HEK293 (cell line): ENCODE results near the gene SEPTIN12.
"Not testable (repeated sequence)": the region's sequence is repeated elsewhere in the genome, so short reads cannot be mapped to it uniquely, and the experiment has no call there.

Source experiments
- CTCF ChIA-PET: fragments of 350-600 bp; formaldehyde crosslinking; extraction: SDS; loops from one replicate; lab custom pipeline; 2021; ENCODE audit warnings: antibody characterized with exemption; lab: Yijun Ruan, JAX
- POLR2A ChIA-PET: fragments of 300-600 bp; formaldehyde crosslinking; extraction: SDS; loops from one replicate; lab custom pipeline; 2020; ENCODE audit warnings: antibody characterized with exemption, inconsistent platforms; lab: Yijun Ruan, JAX
- H3K27ac ChIP-seq: fragments of 200-500 bp; sonication (Bioruptor generic); 2 replicates; pipeline ENCODE4 v1.5.1; 2014; ENCODE audit warnings: low read depth, low read length, control low read depth, inconsistent platforms; ENCODE audit errors: extremely low read depth
- H3K36me3 ChIP-seq, 2 experiments: fragments of 200-500 bp in 1 of 2; sonication (Bioruptor generic) in 1 of 2; 1 replicate in 1 of 2; 2 replicates in 1 of 2; pipeline ENCODE4 v1.5.1; 2014 to 2017; ENCODE audit warnings: inconsistent platforms in 2 of 2, low read length in 2 of 2; ENCODE audit not compliant: control insufficient read depth in 2 of 2, insufficient read depth in 1 of 2
- H3K4me1 ChIP-seq: fragments of 200-500 bp; sonication (Bioruptor generic); 2 replicates; pipeline ENCODE4 v1.5.1; 2014; ENCODE audit warnings: mild to moderate bottlenecking, low read length, inconsistent platforms; ENCODE audit not compliant: control insufficient read depth, insufficient read depth
- H3K4me3 ChIP-seq: 2 replicates; pipeline ENCODE4 v1.5.1; 2011; ENCODE audit warnings: low read depth, mild to moderate bottlenecking, control low read depth, low read length, moderate library complexity
- H3K9me3 ChIP-seq: fragments of 200-500 bp; sonication (Bioruptor generic); 2 replicates; pipeline ENCODE4 v1.5.1; 2014; ENCODE audit warnings: low read depth, low read length, inconsistent platforms; ENCODE audit not compliant: control insufficient read depth, insufficient read depth
- BCL11B ChIP-seq: fragments of 450-650 bp; formaldehyde crosslinking; IDR thresholded peaks from 2 replicates; pipeline ENCODE4 v1.5.1; 2016; ENCODE audit warnings: low read depth, missing biosample characterization, missing genetic modification characterization
- EGR2 ChIP-seq: fragments of 450-650 bp; formaldehyde crosslinking; IDR thresholded peaks from 2 replicates; pipeline ENCODE4 v1.5.1; 2016; ENCODE audit warnings: low read depth, missing biosample characterization, missing genetic modification characterization
- FEZF1 ChIP-seq: fragments of 450-650 bp; formaldehyde crosslinking; IDR thresholded peaks from 2 replicates; pipeline ENCODE4 v1.5.1; 2016; ENCODE audit warnings: missing biosample characterization, missing genetic modification characterization
- GLI4 ChIP-seq: fragments of 450-650 bp; formaldehyde crosslinking; IDR thresholded peaks from 2 replicates; pipeline ENCODE4 v1.5.1; 2016; ENCODE audit warnings: missing biosample characterization, missing genetic modification characterization
- HOXA7 ChIP-seq: sonication (generic); formaldehyde crosslinking; IDR thresholded peaks from 2 replicates; pipeline ENCODE4 v1.8.1; 2022; ENCODE audit warnings: missing genetic modification reagents, borderline replicate concordance
- HOXC10 ChIP-seq: sonication (generic); formaldehyde crosslinking; IDR thresholded peaks from 2 replicates; pipeline ENCODE4 v1.8.1; 2023; ENCODE audit warnings: mild to moderate bottlenecking, missing genetic modification reagents
- MZF1 ChIP-seq: fragments of 450-650 bp; formaldehyde crosslinking; IDR thresholded peaks from 2 replicates; pipeline ENCODE4 v1.5.1; 2017; ENCODE audit warnings: missing biosample characterization, missing genetic modification characterization, borderline replicate concordance
- SETDB1 ChIP-seq: IDR thresholded peaks from one replicate; pipeline ENCODE4 v1.6.1; 2017; ENCODE audit warnings: mild to moderate bottlenecking, low read length, moderate library complexity, mixed read lengths; ENCODE audit not compliant: insufficient read length
- TRIM28 ChIP-seq: IDR thresholded peaks from 2 replicates; pipeline ENCODE4 v1.6.1; 2011; ENCODE audit warnings: low read length, control low read depth, borderline replicate concordance
- ZBTB49 ChIP-seq: fragments of 450-650 bp; formaldehyde crosslinking; IDR thresholded peaks from 2 replicates; pipeline ENCODE4 v1.5.1; 2016; ENCODE audit warnings: missing biosample characterization, missing genetic modification characterization, low read depth
- ZBTB8A ChIP-seq: fragments of 450-650 bp; formaldehyde crosslinking; IDR thresholded peaks from 2 replicates; pipeline ENCODE4 v1.5.1; 2016; ENCODE audit warnings: missing biosample characterization, missing genetic modification characterization
- ZFHX2 ChIP-seq: fragments of 450-650 bp; formaldehyde crosslinking; conservative IDR thresholded peaks from 2 replicates; pipeline ENCODE4 v1.5.1; 2016; ENCODE audit warnings: missing biosample characterization, missing genetic modification characterization
- ZFP3 ChIP-seq: fragments of 450-650 bp; formaldehyde crosslinking; IDR thresholded peaks from 2 replicates; pipeline ENCODE4 v1.5.1; 2016; ENCODE audit warnings: low read depth, missing biosample characterization, missing genetic modification characterization
- ZFP37 ChIP-seq: fragments of 450-650 bp; formaldehyde crosslinking; IDR thresholded peaks from 2 replicates; pipeline ENCODE4 v1.5.1; 2016; ENCODE audit warnings: missing biosample characterization, missing genetic modification characterization
- ZNF121 ChIP-seq: fragments of 450-650 bp; formaldehyde crosslinking; IDR thresholded peaks from 2 replicates; pipeline ENCODE4 v1.5.1; 2016; ENCODE audit warnings: missing biosample characterization, missing genetic modification characterization
- ZNF133 ChIP-seq: fragments of 450-650 bp; formaldehyde crosslinking; IDR thresholded peaks from 2 replicates; pipeline ENCODE4 v1.5.1; 2016; ENCODE audit warnings: missing biosample characterization, missing genetic modification characterization
- ZNF138 ChIP-seq: fragments of 450-650 bp; formaldehyde crosslinking; IDR thresholded peaks from 2 replicates; pipeline ENCODE4 v1.5.1; 2016; ENCODE audit warnings: missing biosample characterization, missing genetic modification characterization, borderline replicate concordance
- ZNF155 ChIP-seq: fragments of 450-650 bp; formaldehyde crosslinking; IDR thresholded peaks from 2 replicates; pipeline ENCODE4 v1.5.1; 2016; ENCODE audit warnings: missing biosample characterization, missing genetic modification characterization
- ZNF2 ChIP-seq: fragments of 450-650 bp; formaldehyde crosslinking; IDR thresholded peaks from 2 replicates; pipeline ENCODE4 v1.5.1; 2016; ENCODE audit warnings: missing biosample characterization, missing genetic modification characterization
- ZNF211 ChIP-seq: fragments of 450-650 bp; formaldehyde crosslinking; IDR thresholded peaks from 2 replicates; pipeline ENCODE4 v1.5.1; 2016; ENCODE audit warnings: low read depth, missing biosample characterization, missing genetic modification characterization
- ZNF26 ChIP-seq: fragments of 450-650 bp; formaldehyde crosslinking; IDR thresholded peaks from 2 replicates; pipeline ENCODE4 v1.5.1; 2016; ENCODE audit warnings: missing biosample characterization, missing genetic modification characterization
- ZNF391 ChIP-seq: fragments of 450-650 bp; formaldehyde crosslinking; IDR thresholded peaks from 2 replicates; pipeline ENCODE4 v1.5.1; 2016; ENCODE audit warnings: low read depth, missing biosample characterization, missing genetic modification characterization, borderline replicate concordance
- ZNF639 ChIP-seq: fragments of 450-650 bp; formaldehyde crosslinking; IDR thresholded peaks from 2 replicates; pipeline ENCODE4 v1.5.1; 2016; ENCODE audit warnings: missing biosample characterization, missing genetic modification characterization
- ZNF747 ChIP-seq: fragments of 450-650 bp; formaldehyde crosslinking; IDR thresholded peaks from 2 replicates; pipeline ENCODE4 v1.5.1; 2016; ENCODE audit warnings: missing biosample characterization, missing genetic modification characterization
- ZNF791 ChIP-seq: fragments of 450-650 bp; formaldehyde crosslinking; IDR thresholded peaks from 2 replicates; pipeline ENCODE4 v1.5.1; 2016; ENCODE audit warnings: missing biosample characterization, missing genetic modification characterization
- ZSCAN4 ChIP-seq: fragments of 450-650 bp; formaldehyde crosslinking; IDR thresholded peaks from 2 replicates; pipeline ENCODE4 v1.5.1; 2017; ENCODE audit warnings: missing biosample characterization, missing genetic modification characterization

SEPTIN12 gene

GRCh38 chr16:4743226-4743878 is 44.8 kb downstream of the SEPTIN12 start:
- H3K4me1 ChIP-seq = no peaks in the 10 kb centered on the region
- CTCF ChIA-PET = interaction anchor here (0.5 kb wide), 1 partner anchor 60 kb away, joined by 4 read pairs; no protein-coding TSS in a partner anchor
- POLR2A ChIA-PET = no interaction called here
- no peak overlapping the region for H3K4me3 ChIP-seq
- TF ChIP-seq EGR2 (tag by site-specific recombination) = no peak
- TF ChIP-seq BCL11B (tag by site-specific recombination) = no peak
- TF ChIP-seq GLI4 (tag by site-specific recombination) = no peak
- TF ChIP-seq ZBTB49 (tag by site-specific recombination) = no peak
- no peak for TF ChIP-seq ZNF138 (tag by site-specific recombination)
- TF ChIP-seq HOXA7 (CRISPR knock-in tag) = no peak
- no peak for TF ChIP-seq ZNF133 (tag by site-specific recombination)
- no peak for TF ChIP-seq ZBTB8A (tag by site-specific recombination)
- TF ChIP-seq HOXC10 (CRISPR knock-in tag) = no peak
- no peak overlapping the region for H3K27ac ChIP-seq
- H3K36me3 ChIP-seq = no peaks in the 10 kb centered on the region
- H3K9me3 ChIP-seq = no peaks in the 10 kb centered on the region

- H3K4me3 ChIP-seq, H3K27ac ChIP-seq, H3K9me3 ChIP-seq, H3K4me1 ChIP-seq, H3K36me3 ChIP-seq: not testable (repeated sequence)
- POLR2A ChIA-PET = interaction anchor here (0.7 kb wide), 3 partner anchors 37 to 123 kb away, joined by 3 to 7 read pairs (median 4); no protein-coding TSS in a partner anchor
- CTCF ChIA-PET = interaction anchor here (0.7 kb wide), 1 partner anchor 81 kb away, joined by 4 read pairs; no protein-coding TSS in a partner anchor
- 0 out of 2 replicates have a peak, but pooled peaks have one; percentile 15 for TF ChIP-seq ZFHX2
- TF ChIP-seq ZNF121 = peak; percentile 88
Observed at GRCh38 chr16:4738370-4738769, 49.8 kb downstream of the SEPTIN12 start.

- Histone ChIP-seq H3K4me3 (no peak overlapping the region), H3K9me3 (no peaks in the 10 kb centered on the region), H3K4me1 (no peaks in the 10 kb centered on the region), H3K36me3 (no peaks in the 10 kb centered on the region), H3K27ac (no peak overlapping the region)
- ChIA-PET CTCF (interaction anchor here (0.7 kb wide), 1 partner anchor 82 kb away, joined by 4 read pairs; no protein-coding TSS in a partner anchor), POLR2A (no interaction called here)
- TF ChIP-seq TRIM28 (no peak), ZSCAN4 (tag by site-specific recombination) (no peak), ZNF391 (no peak), ZNF155 (tag by site-specific recombination) (no peak), ZNF639 (tag by site-specific recombination) (no peak), ZNF26 (tag by site-specific recombination) (no peak), ZNF791 (no peak), FEZF1 (tag by site-specific recombination) (no peak), ZFP3 (no peak), ZNF211 (tag by site-specific recombination) (no peak), ZNF747 (tag by site-specific recombination) (no peak), ZFP37 (tag by site-specific recombination) (no peak), MZF1 (no peak), SETDB1 (no peak), ZNF2 (tag by site-specific recombination) (no peak)
Observed at GRCh38 chr16:4737545-4737944, 50.6 kb downstream of the SEPTIN12 start.
